NOMO-1 (cell line): ENCODE measurements around the gene DGKQ.

Experiments
- DNase-seq, 2 experiments: peaks; one replicate each; lab custom pipeline; 2025; ENCODE audit not compliant: unreplicated experiment in 2 of 2; lab: John Stamatoyannopoulos, UW

The DGKQ gene, protein sequence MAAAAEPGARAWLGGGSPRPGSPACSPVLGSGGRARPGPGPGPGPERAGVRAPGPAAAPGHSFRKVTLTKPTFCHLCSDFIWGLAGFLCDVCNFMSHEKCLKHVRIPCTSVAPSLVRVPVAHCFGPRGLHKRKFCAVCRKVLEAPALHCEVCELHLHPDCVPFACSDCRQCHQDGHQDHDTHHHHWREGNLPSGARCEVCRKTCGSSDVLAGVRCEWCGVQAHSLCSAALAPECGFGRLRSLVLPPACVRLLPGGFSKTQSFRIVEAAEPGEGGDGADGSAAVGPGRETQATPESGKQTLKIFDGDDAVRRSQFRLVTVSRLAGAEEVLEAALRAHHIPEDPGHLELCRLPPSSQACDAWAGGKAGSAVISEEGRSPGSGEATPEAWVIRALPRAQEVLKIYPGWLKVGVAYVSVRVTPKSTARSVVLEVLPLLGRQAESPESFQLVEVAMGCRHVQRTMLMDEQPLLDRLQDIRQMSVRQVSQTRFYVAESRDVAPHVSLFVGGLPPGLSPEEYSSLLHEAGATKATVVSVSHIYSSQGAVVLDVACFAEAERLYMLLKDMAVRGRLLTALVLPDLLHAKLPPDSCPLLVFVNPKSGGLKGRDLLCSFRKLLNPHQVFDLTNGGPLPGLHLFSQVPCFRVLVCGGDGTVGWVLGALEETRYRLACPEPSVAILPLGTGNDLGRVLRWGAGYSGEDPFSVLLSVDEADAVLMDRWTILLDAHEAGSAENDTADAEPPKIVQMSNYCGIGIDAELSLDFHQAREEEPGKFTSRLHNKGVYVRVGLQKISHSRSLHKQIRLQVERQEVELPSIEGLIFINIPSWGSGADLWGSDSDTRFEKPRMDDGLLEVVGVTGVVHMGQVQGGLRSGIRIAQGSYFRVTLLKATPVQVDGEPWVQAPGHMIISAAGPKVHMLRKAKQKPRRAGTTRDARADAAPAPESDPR

DNA sequence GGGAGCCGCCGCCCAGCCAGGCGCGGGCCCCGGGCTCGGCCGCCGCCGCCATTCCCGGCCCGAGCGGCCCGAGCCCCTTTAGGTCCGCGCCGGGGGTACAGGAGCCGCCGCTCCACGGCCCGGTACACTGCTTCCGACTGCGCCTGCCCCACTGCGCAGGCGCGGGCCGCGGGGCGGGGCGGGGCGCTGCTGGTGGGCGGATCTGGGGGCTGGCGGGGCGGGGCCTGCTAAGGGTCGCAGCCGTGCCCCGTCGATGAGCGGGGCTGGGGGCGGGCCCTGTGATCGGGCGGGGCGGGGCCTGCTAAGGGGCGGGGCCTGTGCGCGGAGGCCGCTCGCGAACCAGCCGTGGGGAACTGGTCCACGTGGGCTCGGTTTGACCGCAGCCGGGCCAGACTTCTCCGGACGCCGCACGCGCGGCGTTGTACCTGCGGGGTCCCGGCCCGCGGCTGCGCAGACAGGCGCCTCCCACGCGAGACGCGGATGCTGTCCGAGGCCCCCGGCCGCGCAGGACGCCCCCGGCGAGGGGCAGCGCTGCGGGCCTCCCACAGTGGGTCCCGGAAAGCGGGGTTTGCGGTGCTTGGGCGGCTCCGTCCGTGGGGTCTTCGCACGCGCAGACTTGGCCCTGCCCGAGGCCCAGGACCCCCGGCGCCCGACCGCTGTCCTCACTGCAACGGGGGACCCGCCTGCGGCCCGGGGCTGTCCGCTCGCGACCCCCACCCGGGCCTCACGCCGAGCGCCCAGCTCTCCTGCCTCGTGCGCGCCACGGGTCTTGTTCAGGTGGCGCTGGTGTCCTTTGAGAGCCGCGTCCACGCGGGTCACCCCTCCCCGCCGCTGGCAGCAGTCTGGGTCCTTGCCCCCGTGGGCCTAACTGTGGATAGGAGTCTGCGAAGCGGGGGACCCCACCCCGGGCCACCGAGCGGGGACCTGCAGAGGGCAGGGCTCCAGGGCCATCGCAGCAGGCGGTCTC is at the start of gene DGKQ:
TSS of gene DGKQ (minus strand) at position 139 of the 967 bp plus-strand sequence. CDS start at position 52, 87 bp downstream.
- peak; percentile 64 to 85 for DNase-seq

DNA sequence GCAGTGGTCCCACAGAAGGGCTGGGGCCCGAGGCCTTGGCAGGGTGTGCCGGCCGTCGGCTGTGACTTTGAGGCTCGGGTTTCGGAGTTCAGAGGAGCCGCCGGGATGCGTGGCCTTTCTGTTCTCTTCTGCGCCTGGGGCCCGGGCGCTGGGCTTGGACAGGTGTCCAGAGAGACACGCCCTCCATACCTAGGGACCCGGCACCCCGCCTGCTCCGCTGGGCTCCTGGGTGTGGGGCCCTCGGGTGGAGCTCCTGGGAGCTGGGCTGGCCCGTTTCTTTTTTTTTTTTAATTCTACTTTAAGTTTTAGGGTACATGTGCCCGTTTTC is 49.3 kb upstream of the DGKQ start:
- no peak for DNase-seq

DNA sequence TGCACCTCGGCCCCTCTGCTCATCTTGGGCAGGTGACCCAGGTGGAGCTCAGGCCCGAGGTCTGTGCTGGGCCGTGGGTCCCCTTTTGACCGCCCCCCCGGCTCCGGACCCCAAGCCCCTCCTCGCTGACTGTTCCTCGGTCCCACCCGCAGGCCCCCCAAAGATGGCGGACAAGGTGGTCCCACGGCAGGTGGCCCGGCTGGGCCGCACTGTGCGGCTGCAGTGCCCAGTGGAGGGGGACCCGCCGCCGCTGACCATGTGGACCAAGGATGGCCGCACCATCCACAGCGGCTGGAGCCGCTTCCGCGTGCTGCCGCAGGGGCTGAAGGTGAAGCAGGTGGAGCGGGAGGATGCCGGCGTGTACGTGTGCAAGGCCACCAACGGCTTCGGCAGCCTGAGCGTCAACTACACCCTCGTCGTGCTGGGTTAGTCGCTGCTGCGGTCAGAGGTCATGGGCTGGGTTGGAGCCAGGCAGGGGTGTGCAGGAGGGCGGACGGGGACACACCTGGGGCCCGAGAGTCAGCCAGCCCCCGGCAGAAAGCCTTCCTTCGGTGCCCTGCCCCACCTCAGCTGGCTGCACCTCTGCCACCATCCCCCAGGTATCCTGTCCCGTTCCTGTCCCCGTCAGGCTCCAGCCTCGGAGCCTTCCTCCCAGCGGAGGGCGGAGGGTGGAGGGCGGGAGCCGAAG is 48.8 kb upstream of the DGKQ start:
- DNase-seq: no peak

DNA sequence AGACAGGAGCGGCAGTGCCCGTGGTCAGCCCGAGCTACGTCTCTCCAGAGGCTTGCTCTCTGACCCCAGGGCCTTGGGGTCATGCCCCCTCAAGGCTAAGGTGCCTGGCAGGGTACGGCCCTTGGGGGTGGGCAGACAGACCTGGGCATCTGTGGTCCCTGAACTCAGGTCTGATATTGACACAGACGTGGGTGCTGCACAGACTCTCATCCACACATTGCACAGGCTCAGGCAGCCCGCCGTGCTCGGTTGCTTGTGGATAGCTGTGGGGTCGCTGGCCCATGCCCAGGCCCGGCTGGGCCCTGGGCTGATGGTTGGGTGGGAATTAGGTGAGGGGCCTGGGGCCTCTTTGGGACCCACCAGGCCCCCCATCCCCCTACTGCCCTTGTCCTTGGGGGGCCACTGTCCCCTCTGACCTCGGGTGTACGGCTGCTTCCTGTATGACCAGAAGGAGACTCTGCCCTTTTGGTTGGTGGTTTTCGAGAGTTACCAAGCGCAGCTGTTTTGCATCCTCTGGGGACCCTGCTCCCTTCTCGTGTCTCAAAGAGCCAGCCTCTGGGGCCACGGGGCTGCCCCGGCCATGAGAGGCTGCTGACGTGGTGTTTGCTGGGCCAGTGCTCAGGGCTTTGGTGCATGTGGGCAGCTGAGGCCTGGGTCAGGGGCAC is 48.1 kb upstream of the DGKQ start:
- DNase-seq: no peak

DNA sequence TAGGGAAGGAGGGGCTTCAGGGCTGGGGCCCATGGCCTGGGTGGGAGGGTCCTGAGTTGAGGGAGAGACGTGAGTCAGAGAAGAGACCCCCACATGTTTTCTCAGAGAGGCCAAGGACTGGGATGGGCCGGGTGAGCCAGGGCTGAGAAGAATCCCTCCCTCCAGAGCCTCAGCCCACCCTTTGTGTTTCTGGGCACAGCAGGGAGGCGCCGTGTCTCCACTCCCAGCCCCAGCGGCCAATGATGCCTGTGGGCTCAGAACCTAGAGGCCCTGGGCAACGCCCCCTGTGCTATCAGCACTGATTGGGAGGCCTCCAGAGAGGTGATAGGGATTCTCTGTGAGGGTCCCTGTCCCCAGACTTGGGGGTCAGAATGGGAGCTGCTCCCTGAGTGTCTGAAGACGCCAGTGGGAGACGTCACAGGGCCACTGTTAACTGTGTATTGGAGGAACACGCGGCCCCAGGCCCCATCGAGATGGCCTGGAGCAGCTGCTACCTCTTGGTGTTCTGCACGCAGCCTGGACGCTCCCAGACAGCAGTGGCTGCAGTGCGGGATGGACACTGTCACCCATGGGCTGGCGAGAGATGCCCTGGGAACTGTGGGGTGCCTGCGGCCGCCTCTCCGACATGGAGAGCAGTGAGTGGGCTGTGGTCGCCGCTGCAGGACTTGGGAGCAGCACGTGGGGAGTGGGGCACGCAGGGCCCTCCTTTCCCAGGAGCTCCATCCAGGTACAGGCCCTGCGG is 46.5 kb upstream of the DGKQ start:
- DNase-seq: no peak

DNA sequence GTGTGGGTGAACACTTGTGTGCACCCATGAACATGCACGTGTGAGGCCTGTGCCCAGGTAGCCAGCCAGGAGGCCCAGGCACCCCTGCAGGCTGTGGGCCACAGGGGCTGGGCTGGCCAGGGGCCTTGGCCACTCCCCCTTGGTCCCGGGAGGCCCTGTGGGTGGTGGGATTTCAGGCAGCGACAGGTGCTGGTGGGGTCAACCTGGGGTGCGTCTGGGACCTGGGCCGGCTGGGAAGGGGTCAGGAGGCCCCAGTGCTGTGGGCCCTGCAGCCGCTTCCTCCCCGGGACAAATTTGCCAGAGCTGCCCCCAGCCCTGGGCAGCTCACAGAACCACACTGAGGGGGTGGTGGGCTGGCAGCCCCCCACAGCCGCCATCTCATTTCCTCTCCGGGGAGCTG is 46.0 kb upstream of the DGKQ start:
- DNase-seq: no peak

DNA sequence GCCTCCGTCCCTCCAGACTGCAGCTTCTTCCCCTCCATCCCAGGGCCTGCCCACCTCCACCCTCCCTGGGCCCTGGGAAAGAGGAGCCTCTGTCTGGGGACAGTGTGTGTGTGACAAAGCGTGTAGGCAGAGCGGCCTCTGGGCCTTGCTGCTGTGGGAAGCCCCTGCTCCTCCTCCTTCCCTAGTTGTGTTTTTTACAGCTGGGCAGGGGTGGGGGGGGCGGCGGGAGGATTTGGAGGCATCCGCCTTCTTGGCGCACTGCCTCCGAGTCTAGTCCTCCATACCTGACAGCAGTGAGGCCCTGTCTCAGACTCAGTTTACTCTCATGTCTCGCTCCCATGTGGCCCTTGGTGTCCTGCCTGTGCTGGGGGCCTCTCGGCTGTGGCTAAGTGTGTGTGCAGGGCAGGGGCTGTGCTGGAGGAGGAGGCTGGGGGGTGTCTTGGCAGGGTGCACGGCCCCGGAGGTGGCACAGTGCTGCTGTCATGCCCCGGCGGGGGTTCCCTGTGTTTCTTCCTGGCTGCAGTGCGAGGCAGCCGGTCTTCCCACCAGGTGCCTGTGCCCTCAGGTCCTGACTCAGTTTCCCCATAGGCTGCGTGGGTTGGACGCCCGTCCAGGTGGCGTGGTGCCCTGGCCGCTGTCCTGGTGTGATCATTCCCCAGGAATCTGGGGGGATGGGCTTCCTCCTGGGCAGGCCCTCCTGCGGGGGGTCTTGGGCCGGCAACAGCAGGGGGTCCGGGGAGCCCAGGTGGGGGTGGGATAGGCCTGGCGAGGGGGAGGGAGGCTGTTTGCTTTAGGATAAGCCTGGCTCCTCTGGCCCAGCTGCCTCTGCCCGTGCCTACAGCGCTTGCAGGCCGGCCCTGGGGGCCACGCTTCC is 45.0 kb upstream of the DGKQ start:
- no peak for DNase-seq

DNA sequence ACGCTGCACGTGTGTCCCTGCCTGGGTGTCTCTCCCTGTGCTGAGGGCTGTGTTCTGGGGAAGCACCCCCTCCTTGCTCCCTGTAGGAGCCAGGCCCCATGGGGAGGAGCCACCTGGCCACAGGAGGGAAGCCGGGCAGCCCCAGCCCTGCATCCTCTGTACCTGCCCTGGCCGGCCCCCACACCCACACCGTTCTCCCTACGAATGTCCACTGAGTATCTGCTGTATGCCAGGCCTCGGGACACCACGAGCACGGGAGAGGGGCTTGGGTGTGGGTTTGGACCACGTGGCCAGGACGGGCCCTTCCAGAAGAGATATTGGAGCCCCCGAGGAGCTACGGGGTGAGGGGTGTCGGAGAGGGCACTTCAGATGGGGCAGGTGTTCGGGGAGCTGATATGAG is 44.3 kb upstream of the DGKQ start:
- DNase-seq: no peak

DNA sequence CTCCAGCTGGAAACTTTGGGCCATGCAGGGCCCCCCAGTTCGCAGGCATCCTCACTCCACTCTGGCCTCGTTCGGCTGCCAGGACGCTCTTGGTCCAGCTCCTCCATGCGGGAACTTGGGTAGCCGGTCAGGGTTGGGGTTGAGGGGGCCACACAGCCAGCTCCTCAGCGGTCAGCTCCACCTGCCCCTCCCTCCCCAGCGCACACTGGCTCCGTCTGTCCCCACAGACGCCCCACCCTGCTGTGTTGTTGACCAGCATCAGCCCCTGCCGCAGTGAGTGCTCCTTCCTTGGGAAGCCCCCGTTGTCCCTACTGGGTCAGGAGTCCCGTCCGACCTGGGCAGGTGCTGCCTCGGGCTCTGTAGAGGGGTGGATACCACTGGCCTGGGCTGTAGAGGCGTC is 43.8 kb upstream of the DGKQ start:
- DNase-seq: no peak

DNA sequence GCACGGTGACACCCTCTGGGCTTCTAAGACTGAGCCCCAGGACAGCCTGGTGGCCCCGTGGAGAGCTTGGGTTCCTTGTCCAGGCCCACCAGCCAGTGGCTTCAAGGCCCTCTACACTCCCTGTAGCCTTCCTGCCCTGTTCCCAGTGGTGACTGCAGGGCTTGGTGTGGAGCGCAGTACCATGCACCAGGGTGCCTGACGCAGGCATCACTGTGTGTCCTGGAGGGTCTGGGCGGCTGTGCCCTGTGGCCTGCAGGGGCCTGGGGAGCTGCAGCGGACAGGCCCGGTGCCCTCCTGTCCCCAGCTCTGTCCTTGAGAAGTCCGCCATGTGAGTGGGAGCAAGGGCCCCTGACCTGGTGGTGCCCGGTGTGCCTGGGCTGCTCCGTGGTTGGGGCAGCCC is 42.4 kb upstream of the DGKQ start:
- no peak for DNase-seq

DNA sequence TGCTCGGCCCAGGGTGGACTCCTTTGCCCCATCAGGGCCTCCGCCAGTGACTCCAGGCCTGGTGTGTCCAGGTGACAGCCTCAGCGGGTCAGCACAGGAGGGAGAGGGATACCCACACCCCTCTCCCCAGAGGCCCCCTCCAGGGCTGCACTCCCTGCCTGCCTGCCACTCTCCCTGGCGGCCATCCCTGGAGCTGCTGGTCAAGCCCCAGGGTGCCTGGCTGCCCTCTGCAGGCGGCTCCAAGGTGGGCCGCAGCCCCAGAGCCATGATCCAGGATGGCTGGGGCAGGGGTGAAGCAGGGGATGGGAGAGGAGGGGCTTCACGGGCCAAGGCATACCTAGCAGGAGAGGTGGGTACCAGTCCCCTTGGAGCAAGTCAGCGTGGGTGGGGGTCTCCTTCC is 41.8 kb upstream of the DGKQ start:
- DNase-seq: no peak

DNA sequence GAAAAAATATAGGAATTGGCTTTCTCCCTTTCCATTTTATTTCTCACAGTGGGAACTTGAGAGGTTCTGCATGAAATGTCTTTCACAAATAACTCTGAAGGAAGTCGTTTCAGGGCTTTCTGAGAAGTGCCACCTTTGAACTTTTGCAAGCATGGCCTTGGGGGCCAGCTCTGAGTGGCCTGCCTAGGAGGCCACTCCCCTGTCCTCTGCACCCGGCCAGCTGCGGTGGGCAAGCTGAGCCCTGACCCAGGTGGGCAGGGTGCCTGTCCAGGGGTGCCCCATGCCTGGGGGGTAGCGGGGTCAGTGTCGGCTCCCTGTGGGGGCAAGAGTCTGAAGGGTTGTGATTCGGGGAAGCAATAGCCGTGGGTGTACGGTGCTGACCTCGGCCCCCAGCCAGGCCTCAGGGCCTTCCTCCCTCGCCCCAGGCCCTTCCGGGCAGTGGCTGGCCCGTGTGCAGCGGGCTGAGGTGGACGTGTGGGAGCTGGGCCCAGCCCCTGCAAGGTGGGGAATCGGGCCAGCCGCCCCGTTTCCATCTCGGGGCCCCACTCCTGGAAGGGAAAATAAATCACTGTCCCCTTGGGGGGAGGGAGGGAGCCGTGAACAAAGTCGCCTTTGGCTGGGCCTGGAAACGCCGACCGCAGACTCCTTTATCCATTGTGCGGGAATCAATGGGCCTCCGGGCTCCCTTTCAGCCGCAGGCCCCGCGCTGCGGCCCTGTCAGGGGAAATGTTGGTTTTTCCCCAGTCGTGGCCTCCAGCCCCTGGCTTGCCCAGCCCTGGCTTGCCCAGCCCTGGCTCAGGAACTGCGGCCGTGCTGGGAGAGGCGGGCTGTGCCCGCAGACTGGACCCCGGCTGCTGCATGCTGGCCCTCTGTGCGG is 41.2 kb upstream of the DGKQ start:
- DNase-seq: no peak

DNA sequence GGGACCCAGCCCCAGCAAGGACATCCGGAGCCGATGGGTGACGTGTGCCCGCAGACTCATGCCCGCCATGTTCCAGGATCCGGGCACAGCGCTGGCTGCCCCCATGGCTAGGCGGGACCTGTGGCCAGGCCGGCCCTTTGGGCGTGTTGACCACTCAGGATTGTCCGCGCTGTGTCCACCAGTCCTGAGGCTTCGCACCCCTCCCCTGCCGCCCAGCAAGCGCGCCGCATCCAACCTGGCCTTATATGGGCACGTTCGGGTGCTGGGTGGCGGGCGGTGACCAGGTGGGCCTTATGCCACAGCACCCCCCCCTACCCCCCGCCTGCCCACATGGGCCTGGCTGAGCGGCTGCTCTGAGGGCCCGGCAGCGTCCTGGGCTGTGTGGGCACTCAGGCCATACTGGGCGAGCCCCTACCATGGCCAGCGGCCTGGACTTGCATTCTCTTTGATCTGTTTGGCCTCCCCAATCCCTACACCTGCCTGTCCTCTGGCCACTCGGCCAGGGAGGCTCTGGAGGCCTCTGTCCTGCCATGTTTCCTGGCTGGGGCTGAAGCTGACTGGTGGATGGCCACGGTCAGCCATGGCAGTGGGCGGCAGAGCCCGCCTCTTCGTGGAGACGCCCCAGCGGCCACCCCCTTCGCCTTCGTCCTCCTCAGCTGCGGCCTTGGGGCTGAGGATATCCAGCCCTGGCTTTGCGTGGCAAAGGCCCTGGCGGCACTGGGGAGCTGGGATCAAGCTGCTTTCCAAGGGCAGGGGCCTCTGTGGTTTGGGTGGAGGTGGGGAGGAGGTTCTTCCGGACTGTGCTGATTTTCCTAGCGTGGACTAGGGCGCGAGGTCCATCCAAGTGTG is 40.1 kb upstream of the DGKQ start:
- no peak for DNase-seq

DNA sequence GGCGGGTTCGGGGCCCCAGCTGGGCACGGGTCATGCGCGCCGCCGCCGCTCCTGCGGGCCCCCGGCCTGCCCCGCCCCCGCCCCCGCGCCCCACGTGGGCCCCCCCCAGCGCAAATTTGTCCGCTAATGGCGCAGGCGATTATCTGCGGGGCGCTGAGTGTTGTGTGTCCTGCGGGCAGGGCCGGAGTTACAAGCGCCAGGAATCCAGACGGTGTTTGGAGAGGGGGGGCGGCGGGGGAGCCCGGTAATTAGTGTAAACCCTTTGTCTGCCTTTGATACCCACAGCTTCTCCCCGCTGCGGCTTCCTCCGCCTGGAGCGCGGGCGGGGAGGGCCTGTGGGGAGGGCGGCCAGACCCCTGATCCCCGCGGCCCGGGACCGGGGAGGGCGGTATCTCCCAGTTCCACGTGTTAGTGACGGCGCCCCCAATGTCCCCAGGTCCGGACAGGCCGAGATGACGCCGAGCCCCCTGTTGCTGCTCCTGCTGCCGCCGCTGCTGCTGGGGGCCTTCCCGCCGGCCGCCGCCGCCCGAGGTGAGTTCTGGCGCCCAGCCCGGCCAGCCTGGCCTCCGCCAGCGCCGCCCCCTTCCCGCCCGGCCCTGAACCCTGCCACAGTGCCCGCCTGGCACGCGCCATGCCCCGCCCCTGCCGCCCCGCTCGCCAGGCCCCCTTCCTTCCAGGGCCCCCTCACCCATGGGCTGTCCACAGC is 38.8 kb upstream of the DGKQ start:
- no peak for DNase-seq

DNA sequence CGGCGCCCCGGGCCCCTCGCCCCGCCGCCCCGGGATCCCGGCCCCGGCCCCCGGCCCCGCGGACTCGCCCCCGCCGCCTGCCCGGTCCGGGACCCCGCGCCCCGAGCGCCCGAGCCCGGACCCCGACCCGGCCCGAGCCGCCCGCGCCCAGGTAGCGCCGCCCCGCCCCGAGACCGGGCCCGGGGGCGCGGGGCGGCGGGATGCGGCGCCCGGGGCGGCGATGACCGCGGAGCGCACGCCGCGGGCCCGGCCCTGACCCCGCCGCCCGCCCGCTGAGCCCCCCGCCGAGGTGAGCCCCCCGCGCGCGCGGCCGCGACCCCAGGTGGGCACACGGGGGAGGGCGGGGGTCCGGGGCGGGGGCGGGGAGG is 38.3 kb upstream of the DGKQ start:
- DNase-seq: no peak
